GM18520 (cell line): ENCODE results near the gene SAMD13.

Experiments used
- ATAC-seq: cut with Tn5 transposase; IDR thresholded peaks from one replicate; pipeline ENCODE4 v1.9.1; 2021; ENCODE audit not compliant: unreplicated experiment

SAMD13 gene

GRCh38 chr1:84370266-84370665 is 68.8 kb downstream of the SAMD13 start:
- no peak for ATAC-seq

GRCh38 chr1:84370831-84371394 is 69.4 kb downstream of the SAMD13 start:
- ATAC-seq, result no peak

- ATAC-seq, result no peak
Observed at GRCh38 chr1:84373436-84374141, 72.1 kb downstream of the SAMD13 start.

GRCh38 chr1:84374991-84375696 is 73.6 kb downstream of the SAMD13 start:
- no peak for ATAC-seq

GRCh38 chr1:84376000-84376910 is 74.7 kb downstream of the SAMD13 start:
- no peak for ATAC-seq

GRCh38 chr1:84377480-84378095 is 76.1 kb downstream of the SAMD13 start:
- no peak for ATAC-seq

GRCh38 chr1:84379138-84379916 is 77.8 kb downstream of the SAMD13 start:
- no peak for ATAC-seq

- no peak for ATAC-seq
Observed at GRCh38 chr1:84379917-84380180, 78.3 kb downstream of the SAMD13 start.

GRCh38 chr1:84382127-84382526 is 80.6 kb downstream of the SAMD13 start:
- no peak for ATAC-seq

GRCh38 chr1:84385347-84385746 is 83.8 kb downstream of the SAMD13 start:
- ATAC-seq, result no peak

GRCh38 chr1:84386716-84387479 is 85.4 kb downstream of the SAMD13 start:
- no peak for ATAC-seq

GRCh38 chr1:84387480-84388163 is 86.1 kb downstream of the SAMD13 start:
- no peak for ATAC-seq

GRCh38 chr1:84390226-84390625 is 88.7 kb downstream of the SAMD13 start:
- ATAC-seq, result no peak

- ATAC-seq, result no peak
Observed at GRCh38 chr1:84398175-84399155, 97.0 kb downstream of the SAMD13 start, which contains the start of gene DNASE2B. TSS of gene DNASE2B (plus strand) at chr1:84398484. CDS start at chr1:84398565, 81 bp downstream.
